ENCODE measurements around the gene MITF.
A peak's percentile ranks its signal among the peaks of the same experiment; 100 is the strongest.

Gene MITF

GRCh38 chr3:69967156-69967555 is 227.9 kb downstream of the MITF start:
- no peak for DNase-seq (ENCODE audit: low spot score)

- no peak for DNase-seq (ENCODE audit: low spot score)
Observed at GRCh38 chr3:69970827-69971226, 231.6 kb downstream of the MITF start.

GRCh38 chr3:69972672-69973071 is 233.4 kb downstream of the MITF start:
- no peak for DNase-seq (ENCODE audit: low spot score)

GRCh38 chr3:69976021-69976420 is 236.8 kb downstream of the MITF start:
- no peak for DNase-seq (ENCODE audit: low spot score)

- no peak for DNase-seq (ENCODE audit: low spot score)
Observed at GRCh38 chr3:69983546-69984265, 244.4 kb downstream of the MITF start.

DNA sequence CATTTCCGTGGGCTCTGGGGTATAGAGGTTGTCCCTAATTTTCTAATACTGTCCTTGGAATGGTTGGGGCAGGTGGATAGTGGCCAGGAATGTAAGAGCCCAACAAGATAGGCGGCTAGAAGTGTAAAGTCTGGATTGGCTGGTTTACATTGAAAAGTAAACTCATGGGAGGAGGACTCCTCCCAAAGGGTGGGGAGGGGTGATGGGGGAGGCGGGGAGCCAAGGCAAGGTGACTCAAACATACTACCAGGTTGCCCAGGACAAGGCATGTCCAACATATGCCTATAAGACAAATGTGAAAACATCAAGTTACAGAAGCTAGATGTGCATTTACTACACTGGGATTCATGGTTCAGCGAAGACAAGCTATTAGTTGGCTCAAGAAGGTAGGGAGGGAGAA is 246.0 kb downstream of the MITF start:
- DNase-seq (ENCODE audit: low spot score), result no peak

DNA sequence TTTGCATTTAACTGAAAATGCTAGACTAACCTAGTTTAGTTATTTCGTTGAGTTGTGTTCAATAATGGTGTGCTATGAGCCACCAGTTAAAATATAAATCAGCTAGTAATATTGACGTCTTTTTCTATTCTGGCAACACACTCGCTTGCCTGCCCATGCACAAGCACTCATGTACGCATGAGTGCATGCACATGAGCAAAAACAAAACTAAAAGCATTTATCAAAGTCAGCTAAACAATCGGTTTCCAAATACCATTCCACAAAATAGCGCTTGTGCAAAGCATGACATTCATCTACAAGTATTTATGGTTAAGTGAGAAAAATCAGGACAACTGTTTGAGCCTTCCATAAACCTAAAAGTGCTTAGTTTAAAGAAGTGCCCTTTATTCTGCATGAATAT is 247.2 kb downstream of the MITF start:
- peak; percentile 16 for DNase-seq (ENCODE audit: low spot score)

- DNase-seq (ENCODE audit: low spot score), result no peak
Observed at GRCh38 chr3:69987833-69988232, 248.6 kb downstream of the MITF start.

- no peak for DNase-seq (ENCODE audit: low spot score)
Observed at GRCh38 chr3:69993757-69994156, 254.5 kb downstream of the MITF start.

DNA sequence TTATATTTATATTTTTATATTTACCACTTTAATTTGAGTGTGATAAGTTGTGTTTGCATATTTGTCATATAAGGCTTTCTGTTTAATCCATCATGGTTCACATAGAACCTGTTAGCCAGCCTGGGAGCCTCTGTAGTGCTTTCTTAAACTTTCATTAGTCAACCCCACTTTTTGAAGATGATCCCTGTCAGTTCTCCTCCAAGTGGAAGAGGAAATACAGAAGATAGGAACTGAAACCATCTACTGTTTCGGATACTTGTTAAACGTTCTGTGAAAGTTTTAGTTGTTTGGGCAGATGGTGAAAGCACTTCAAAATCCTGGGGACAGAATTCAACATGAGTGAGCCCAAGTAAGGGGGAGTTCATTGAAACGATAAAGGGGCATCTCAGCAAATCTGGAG is 255.7 kb downstream of the MITF start:
- DNase-seq (ENCODE audit: low spot score), result no peak

DNA sequence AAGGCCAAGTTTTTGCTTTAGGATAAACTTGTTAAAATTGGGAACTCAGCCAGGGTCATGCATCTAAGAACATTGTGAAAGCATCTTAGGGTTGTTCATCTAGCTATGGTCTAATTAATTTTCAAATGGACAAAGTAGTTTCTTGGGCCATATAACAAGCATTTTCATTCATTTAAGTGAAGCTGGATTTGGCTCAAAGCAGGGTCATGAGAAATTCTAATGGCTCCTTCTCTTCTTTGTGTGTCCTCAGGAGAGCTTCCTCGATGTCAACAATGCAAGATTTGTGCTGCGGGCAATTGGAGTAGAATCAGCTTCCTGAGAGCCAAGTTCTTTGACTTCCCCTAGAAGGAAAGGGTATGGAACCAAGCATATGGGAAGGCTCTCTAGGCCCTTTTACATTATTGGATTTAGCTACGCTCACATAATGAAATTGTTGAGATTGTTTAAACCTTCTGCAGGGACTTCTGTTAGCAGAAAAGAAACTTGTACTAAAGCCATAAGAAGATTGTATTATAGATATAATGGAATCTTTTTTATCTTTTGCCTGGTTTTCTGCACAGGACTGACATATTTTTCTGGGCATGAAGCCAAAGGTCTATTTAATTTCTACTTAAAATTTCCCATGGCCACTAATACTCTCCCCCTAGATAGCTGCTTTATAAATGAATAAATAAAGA is 258.5 kb downstream of the MITF start:
- no peak for DNase-seq (ENCODE audit: low spot score)

- DNase-seq (ENCODE audit: low spot score), result no peak
Observed at GRCh38 chr3:69998759-69999139, 259.5 kb downstream of the MITF start.

- no peak for DNase-seq (ENCODE audit: low spot score)
Observed at GRCh38 chr3:69999140-70000027, 260.1 kb downstream of the MITF start, which contains the start of gene SAMMSON. Gene SAMMSON, plus strand, starts transcription at chr3:69999733.

- DNase-seq (ENCODE audit: low spot score), result no peak
Observed at GRCh38 chr3:70000028-70000410, 260.8 kb downstream of the MITF start.

DNA sequence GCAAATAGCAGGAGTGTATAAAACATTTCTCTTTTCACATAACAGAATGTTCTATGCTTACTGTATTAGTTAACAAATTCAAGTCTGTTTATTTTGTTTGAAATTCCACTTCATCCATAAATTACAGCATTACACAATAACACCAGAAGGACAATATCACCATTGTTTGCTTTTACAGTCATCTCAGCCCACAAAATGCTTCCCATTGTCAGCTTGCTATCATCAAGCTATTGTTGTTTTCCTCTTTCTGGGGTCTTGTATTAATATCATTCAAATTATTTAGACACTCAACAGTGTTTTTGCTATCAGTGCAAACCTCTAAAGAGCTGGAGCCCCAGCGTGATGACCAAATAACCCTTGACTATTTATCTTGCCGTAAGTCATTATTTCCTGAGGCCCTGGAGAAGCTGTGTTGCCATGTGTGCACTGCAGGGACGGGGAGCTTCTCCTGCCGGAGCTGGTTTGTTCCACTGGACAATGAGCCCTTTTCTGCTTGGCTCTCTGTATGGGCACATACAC is 261.4 kb downstream of the MITF start:
- DNase-seq (ENCODE audit: low spot score), result no peak

- no peak for DNase-seq (ENCODE audit: low spot score)
Observed at GRCh38 chr3:70003119-70003518, 263.9 kb downstream of the MITF start.

GRCh38 chr3:70006089-70006488 is 266.8 kb downstream of the MITF start:
- DNase-seq (ENCODE audit: low spot score), result no peak

DNA sequence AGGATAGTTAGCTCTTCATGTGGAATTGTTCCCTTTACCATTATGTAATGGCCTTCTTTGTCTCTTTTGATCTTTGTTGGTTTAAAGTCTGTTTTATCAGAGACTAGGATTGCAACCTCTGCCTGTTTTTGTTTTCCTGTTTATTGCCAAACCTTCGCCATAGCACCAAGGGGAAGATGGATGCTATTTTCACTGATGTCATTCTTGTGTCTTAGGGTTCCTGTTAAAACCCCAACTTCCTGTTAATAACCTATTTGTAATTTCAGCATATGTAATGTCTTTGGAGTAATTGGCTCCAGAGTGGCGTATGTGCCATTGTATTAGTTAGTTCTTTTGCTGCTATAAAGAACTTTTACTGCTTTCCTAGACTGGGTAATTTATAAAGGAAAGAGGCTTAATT is 271.1 kb downstream of the MITF start:
- no peak for DNase-seq (ENCODE audit: low spot score)

GRCh38 chr3:70011582-70011981 is 272.3 kb downstream of the MITF start:
- no peak for DNase-seq (ENCODE audit: low spot score)

Measured in germinal center (tissue), 1 donor.